ENCODE measurements around the gene ZBTB25. TPM values are rescaled to one million over a fixed set of nuclear protein-coding genes. Genes with fewer than 3 reads are reported as not detected.

Gene ZBTB25
- 7.6 and 11.3 TPM in 2 replicates for total RNA-seq (ENCODE audit: low replicate concordance)
- long read RNA-seq, full-length matches to known transcripts: 2 of 12 reads
- long read RNA-seq, partial matches to known transcripts: 1 of 12 reads
- long read RNA-seq, other reads (novel, unspliced or antisense): 9 of 12 reads

- TF ChIP-seq CTCF (conservative IDR thresholded peaks at IDR 0.05): no peak
- no peaks in the 10 kb centered on the region for H3K27me3 Mint-ChIP-seq
- no peaks in the 10 kb centered on the region for H3K9me3 Mint-ChIP-seq
- H3K27ac Mint-ChIP-seq: peak within 1 kb of the TSS; percentile 95
- peak; percentile 95 for DNase-seq (ENCODE audit: extremely low spot score, unreplicated experiment)
- peak within 1 kb of the TSS; percentile 98 for H3K4me3 Mint-ChIP-seq
- H3K4me1 Mint-ChIP-seq (ENCODE audit: unreplicated experiment): peaks cover 54% of the 10 kb centered on the region
- peaks cover 3% of the 10 kb centered on the region for H3K36me3 Mint-ChIP-seq
These were observed at the start of gene ZBTB25 for GRCh38 chr14:64503434-64504309. Gene ZBTB25 (minus strand): TSS chr14:64503838. CDS start chr14:64490533, 13,305 bp downstream.

- DNase-seq (ENCODE audit: extremely low spot score, unreplicated experiment): no peak
- Mint-ChIP-seq H3K36me3 (no peaks in the 10 kb centered on the region), H3K9me3 (no peaks in the 10 kb centered on the region), H3K27ac (peak overlapping the region; percentile 14), H3K4me1 (ENCODE audit: unreplicated experiment) (peaks cover 11% of the 10 kb centered on the region), H3K4me3 (peak overlapping the region; percentile 76), H3K27me3 (peaks cover 20% of the 10 kb centered on the region)
- no peak for TF ChIP-seq CTCF (conservative IDR thresholded peaks at IDR 0.05)
These were observed 47.1 kb upstream of the ZBTB25 start for GRCh38 chr14:64550621-64551333.

GRCh38 chr14:64549791-64550620, 46.4 kb upstream of the ZBTB25 start, which contains the start of gene PPP1R36:
Gene PPP1R36 (plus strand): TSS chr14:64549961. CDS start chr14:64549998, 37 bp downstream.
- no peak for TF ChIP-seq CTCF (conservative IDR thresholded peaks at IDR 0.05)
- Mint-ChIP-seq H3K4me1 (ENCODE audit: unreplicated experiment) (peaks cover 11% of the 10 kb centered on the region), H3K27me3 (peaks cover 20% of the 10 kb centered on the region), H3K36me3 (no peaks in the 10 kb centered on the region), H3K9me3 (no peaks in the 10 kb centered on the region), H3K27ac (peak within 1 kb of the TSS; percentile 14), H3K4me3 (peak within 1 kb of the TSS; percentile 76)
- no peak for DNase-seq (ENCODE audit: extremely low spot score, unreplicated experiment)

GRCh38 chr14:64549016-64549415, 45.4 kb upstream of the ZBTB25 start:
- no peak for TF ChIP-seq CTCF (conservative IDR thresholded peaks at IDR 0.05)
- peaks cover 12% of the 10 kb centered on the region for H3K4me1 Mint-ChIP-seq (ENCODE audit: unreplicated experiment)
- no peak for DNase-seq (ENCODE audit: extremely low spot score, unreplicated experiment)
- no peaks in the 10 kb centered on the region for H3K9me3 Mint-ChIP-seq
- H3K27me3 Mint-ChIP-seq: peaks cover 20% of the 10 kb centered on the region
- peak overlapping the region; percentile 41 for H3K4me3 Mint-ChIP-seq
- H3K36me3 Mint-ChIP-seq: no peaks in the 10 kb centered on the region
- H3K27ac Mint-ChIP-seq: no peak overlapping the region
